SU-DHL-6 (cell line): ENCODE measurements around the gene ADD2.

ENCODE experiments used
- H2AFZ ChIP-seq: fragments of 200-600 bp; sonication (generic); 2 replicates; pipeline ENCODE4 v1.6.1; 2014; ENCODE audit warnings: low read depth, mild to moderate bottlenecking, moderate library complexity, mixed read lengths, antibody characterized with exemption, low read length; ENCODE audit not compliant: severe bottlenecking
- H3F3A ChIP-seq: fragments of 200-600 bp; shearing (Covaris generic); 2 replicates; pipeline ENCODE4 v1.6.0; 2016; ENCODE audit warnings: antibody characterized with exemption, mild to moderate bottlenecking; ENCODE audit not compliant: insufficient read depth
- H3K27ac ChIP-seq: fragments of 200-600 bp; sonication (generic); 2 replicates; pipeline ENCODE4 v1.5.1; 2016; ENCODE audit warnings: low read depth, mild to moderate bottlenecking, low read length, moderate library complexity, mixed read lengths
- H3K27me3 ChIP-seq: fragments of 200-600 bp; sonication (generic), shearing (Covaris generic); 2 replicates; pipeline ENCODE4 v1.6.0; 2014; ENCODE audit warnings: mild to moderate bottlenecking, low read length
- H3K36me3 ChIP-seq: fragments of 200-600 bp; sonication (generic); 2 replicates; pipeline ENCODE4 v1.6.1; 2014; ENCODE audit warnings: mild to moderate bottlenecking, low read length, mixed read lengths
- H3K4me2 ChIP-seq: fragments of 300-600, 200-600 bp; shearing (Covaris generic), sonication (generic); 2 replicates; pipeline ENCODE4 v1.6.0; 2014; ENCODE audit warnings: low read length, low read depth, mild to moderate bottlenecking; ENCODE audit not compliant: poor library complexity, severe bottlenecking
- H3K4me3 ChIP-seq: fragments of 200-600 bp; sonication (generic); 2 replicates; pipeline ENCODE4 v1.5.1; 2014; ENCODE audit warnings: antibody characterized with exemption, low read length, mild to moderate bottlenecking, mixed read lengths; ENCODE audit not compliant: insufficient read depth, poor library complexity, severe bottlenecking
- H3K79me2 ChIP-seq: fragments of 200-600 bp; sonication (generic); 2 replicates; pipeline ENCODE4 v1.6.1; 2014; ENCODE audit warnings: mild to moderate bottlenecking, low read length, moderate library complexity; ENCODE audit not compliant: insufficient read depth
- H3K9ac ChIP-seq: fragments of 200-600 bp; sonication (generic); 2 replicates; pipeline ENCODE4 v1.7.0; 2014; ENCODE audit warnings: mild to moderate bottlenecking, low read length
- H3K9me2 ChIP-seq: fragments of 200-600 bp; sonication (generic); replicated peaks from 2 replicates; pipeline ENCODE4 v1.6.1; 2014; ENCODE audit warnings: low read length; ENCODE audit not compliant: insufficient read depth
- H3K9me3 ChIP-seq: fragments of 200-600 bp; sonication (generic); 2 replicates; pipeline ENCODE4 v1.6.1; 2014; ENCODE audit warnings: low read length, mixed read lengths; ENCODE audit not compliant: insufficient read depth
- H4K20me1 ChIP-seq: fragments of 200-600 bp; sonication (generic); 2 replicates; pipeline ENCODE4 v1.6.1; 2014; ENCODE audit warnings: low read depth, mild to moderate bottlenecking, antibody characterized with exemption, low read length, moderate library complexity, mixed read lengths
- CTCF ChIP-seq: fragments of 200-600 bp; sonication (generic); IDR thresholded peaks from one replicate; pipeline ENCODE4 v1.5.1; 2017; ENCODE audit warnings: antibody characterized with exemption, mild to moderate bottlenecking, low read length, moderate library complexity; ENCODE audit not compliant: insufficient read depth, poor library complexity, severe bottlenecking
- EZH2phosphoT487 ChIP-seq: fragments of 200-600 bp; sonication (generic), shearing (Covaris generic); conservative IDR thresholded peaks from 2 replicates; pipeline ENCODE4 v1.6.1; 2018; ENCODE audit warnings: mild to moderate bottlenecking, antibody characterized with exemption, low read length, moderate library complexity, mixed read lengths

The ADD2 gene

GRCh38 chr2:70728128-70728527 is 39.9 kb downstream of the ADD2 start:
- Histone ChIP-seq H3K27ac (no peak overlapping the region), H3F3A (no peaks in the 10 kb centered on the region), H3K9ac (no peak overlapping the region), H3K27me3 (no peaks in the 10 kb centered on the region), H4K20me1 (no peaks in the 10 kb centered on the region), H3K4me3 (no peak overlapping the region), H3K4me2 (no peak overlapping the region), H2AFZ (no peak overlapping the region), H3K9me3 (no peaks in the 10 kb centered on the region), H3K79me2 (no peaks in the 10 kb centered on the region), H3K9me2 (no peaks in the 10 kb centered on the region), H3K36me3 (no peaks in the 10 kb centered on the region)
- no peak for TF ChIP-seq CTCF
- no peak for TF ChIP-seq EZH2phosphoT487

GRCh38 chr2:70726947-70727725 is 40.9 kb downstream of the ADD2 start:
- Histone ChIP-seq H3K79me2 (no peaks in the 10 kb centered on the region), H3K27ac (no peak overlapping the region), H3K9me2 (no peaks in the 10 kb centered on the region), H3K4me2 (no peak overlapping the region), H2AFZ (no peak overlapping the region), H3K4me3 (no peak overlapping the region), H4K20me1 (no peaks in the 10 kb centered on the region), H3F3A (no peaks in the 10 kb centered on the region), H3K36me3 (no peaks in the 10 kb centered on the region), H3K9ac (no peak overlapping the region), H3K27me3 (no peaks in the 10 kb centered on the region), H3K9me3 (no peaks in the 10 kb centered on the region)
- no peak for TF ChIP-seq CTCF
- TF ChIP-seq EZH2phosphoT487: no peak

GRCh38 chr2:70725505-70725904 is 42.5 kb downstream of the ADD2 start:
- Histone ChIP-seq H3K79me2 (no peaks in the 10 kb centered on the region), H3K9me2 (no peaks in the 10 kb centered on the region; the same call in 1 of the 2 replicates), H3K9ac (no peak overlapping the region), H3K27me3 (no peaks in the 10 kb centered on the region), H2AFZ (no peak overlapping the region), H3F3A (no peaks in the 10 kb centered on the region), H3K4me3 (no peak overlapping the region), H3K36me3 (no peaks in the 10 kb centered on the region), H3K27ac (no peak overlapping the region), H3K4me2 (no peak overlapping the region), H4K20me1 (no peaks in the 10 kb centered on the region), H3K9me3 (no peaks in the 10 kb centered on the region)
- TF ChIP-seq EZH2phosphoT487: no peak
- no peak for TF ChIP-seq CTCF
